Parathyroid adenoma (tissue), 2 donors: Measurements from ENCODE around the gene RNF222.

Source experiments
- H2AFZ ChIP-seq: fragments of 300-600 bp; sonication (generic); one replicate; pipeline ENCODE4 v1.7.0; 2017; ENCODE audit warnings: antibody characterized with exemption, mild to moderate bottlenecking
- H3K27ac ChIP-seq: fragments of 300-600 bp; sonication (generic); one replicate; pipeline ENCODE4 v1.7.0; 2017
- H3K27me3 ChIP-seq: fragments of 300-600 bp; sonication (generic); one replicate; pipeline ENCODE4 v1.7.0; 2017; ENCODE audit warnings: low read length; ENCODE audit not compliant: control insufficient read depth, insufficient read depth
- H3K36me3 ChIP-seq: fragments of 300-600 bp; sonication (generic); one replicate; pipeline ENCODE4 v1.7.0; 2017; ENCODE audit warnings: low read length; ENCODE audit not compliant: control insufficient read depth, insufficient read depth
- H3K4me1 ChIP-seq: fragments of 300-600 bp; sonication (generic); one replicate; pipeline ENCODE4 v1.7.0; 2017; ENCODE audit warnings: control low read depth
- H3K4me2 ChIP-seq: fragments of 300-600 bp; sonication (generic); one replicate; pipeline ENCODE4 v1.7.0; 2017; ENCODE audit warnings: low read length
- H3K4me3 ChIP-seq: fragments of 300-600 bp; sonication (generic); one replicate; pipeline ENCODE4 v1.7.0; 2017; ENCODE audit warnings: low read depth, low read length
- H3K79me2 ChIP-seq: fragments of 300-600 bp; sonication (generic); one replicate; pipeline ENCODE4 v1.7.0; 2017; ENCODE audit warnings: control low read depth
- H3K9ac ChIP-seq: fragments of 300-600 bp; sonication (generic); one replicate; pipeline ENCODE4 v1.7.0; 2017; ENCODE audit warnings: mild to moderate bottlenecking
- H3K9me3 ChIP-seq: fragments of 300-600 bp; sonication (generic); one replicate; pipeline ENCODE4 v1.7.0; 2017; ENCODE audit warnings: low read length; ENCODE audit not compliant: control insufficient read depth
- CTCF ChIP-seq: fragments of 300-600 bp; sonication (generic); IDR thresholded peaks from one replicate; pipeline ENCODE4 v1.7.0; 2017; ENCODE audit warnings: antibody characterized with exemption, mild to moderate bottlenecking
- donor health status: primary hyperparathyroidism.

The RNF222 gene

DNA sequence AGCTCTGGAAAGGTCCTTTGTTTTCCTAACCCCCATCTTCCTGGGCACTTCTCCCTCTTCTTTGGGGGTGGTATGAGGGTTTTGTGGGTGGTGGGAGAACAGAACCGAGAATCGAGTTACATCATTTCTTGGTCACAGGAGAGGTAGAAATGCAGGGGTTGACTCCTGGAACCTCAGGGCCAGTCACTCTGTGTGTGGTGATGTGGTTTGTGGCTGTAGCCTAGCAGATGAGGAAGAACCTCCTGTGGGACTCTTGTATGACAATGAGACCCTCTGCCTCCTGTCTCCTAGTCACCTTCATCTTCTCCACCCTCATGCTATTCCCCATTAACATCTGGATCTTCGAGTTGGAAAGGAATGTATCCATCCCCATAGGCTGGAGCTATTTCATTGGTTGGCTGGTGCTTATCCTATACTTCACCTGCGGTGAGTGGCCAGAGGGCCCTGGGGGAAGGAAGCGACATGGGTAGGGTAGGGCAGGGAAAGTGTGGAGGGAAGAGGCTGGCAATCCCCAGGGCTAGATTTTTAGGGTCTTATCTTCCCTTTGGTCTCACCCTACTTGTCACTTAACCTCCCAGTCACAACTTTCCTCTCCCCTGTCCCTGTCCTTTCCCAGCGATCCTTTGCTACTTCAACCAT is 52.5 kb downstream of the RNF222 start:
- no peaks in the 10 kb centered on the region for H3K9me3 ChIP-seq
- H3K4me1 ChIP-seq, result no peaks in the 10 kb centered on the region
- H3K27me3 ChIP-seq, result no peaks in the 10 kb centered on the region
- no peaks in the 10 kb centered on the region for H3K79me2 ChIP-seq
- TF ChIP-seq CTCF, result no peak
- no peak overlapping the region for H3K9ac ChIP-seq
- no peak overlapping the region for H2AFZ ChIP-seq
- no peak overlapping the region for H3K4me2 ChIP-seq
- no peak overlapping the region for H3K27ac ChIP-seq
- no peaks in the 10 kb centered on the region for H3K36me3 ChIP-seq
- H3K4me3 ChIP-seq, result no peak overlapping the region

GRCh38 chr17:8341456-8341855 is 56.2 kb downstream of the RNF222 start:
- Histone ChIP-seq H3K4me2 (no peak overlapping the region), H2AFZ (no peak overlapping the region), H3K9me3 (no peaks in the 10 kb centered on the region), H3K79me2 (no peaks in the 10 kb centered on the region), H3K27me3 (no peaks in the 10 kb centered on the region), H3K4me3 (no peak overlapping the region), H3K36me3 (no peaks in the 10 kb centered on the region), H3K4me1 (no peaks in the 10 kb centered on the region), H3K9ac (no peak overlapping the region), H3K27ac (no peak overlapping the region)
- no peak for TF ChIP-seq CTCF
